Measurements from ENCODE around the gene RACK1.
A peak's percentile ranks its signal among the peaks of the same experiment; 100 is the strongest.

RACK1 gene

GRCh38 chr5:181255276-181255675 lies 11.6 kb upstream of the RACK1 start:
- Histone ChIP-seq H3K9me3 (replicated peaks in 1 of 2; ENCODE audit: control insufficient read depth in 2 of 2, insufficient read depth in 1 of 2, low read depth in 1 of 2, low read length in 2 of 2) (no peaks in the 10 kb centered on the region), H4K8ac (ENCODE audit: low read depth, low read length) (no peak overlapping the region), H3K18ac (ENCODE audit: low read length) (no peak overlapping the region), H2BK12ac (ENCODE audit: low read length) (no peak overlapping the region), H3K4me1 (ENCODE audit: control insufficient read depth in 2 of 2, insufficient read depth in 1 of 2, low read depth in 1 of 2, low read length in 2 of 2) (peaks cover 10 to 14% of the 10 kb centered on the region in 2 donors), H3K4me2 (ENCODE audit: insufficient read depth, low read length, poor library complexity, severe bottlenecking) (no peak overlapping the region), H3K4ac (ENCODE audit: low read length) (no peak overlapping the region), H3K9ac (ENCODE audit: low read depth, low read length, poor library complexity) (no peak overlapping the region), H3K4me3 (ENCODE audit: low read length in 2 of 2) (no peak overlapping the region), H3K27me3 (ENCODE audit: control insufficient read depth in 3 of 3, insufficient read depth in 3 of 3, low read depth in 1 of 3, low read length in 3 of 3) (no peaks in the 10 kb centered on the region), H2AK5ac (ENCODE audit: low read depth, low read length) (no peak overlapping the region), H3K79me1 (ENCODE audit: low read depth, low read length) (peaks cover 3% of the 10 kb centered on the region), H2BK120ac (ENCODE audit: low read depth, low read length) (no peak overlapping the region), H3K27ac (replicated peaks; ENCODE audit: low read length) (no peak overlapping the region), H3K23ac (ENCODE audit: low read depth, low read length, poor library complexity) (no peak overlapping the region), H2AFZ (ENCODE audit: low read length) (no peak overlapping the region), H4K91ac (ENCODE audit: low read depth, low read length, poor library complexity) (no peak overlapping the region), H2BK5ac (ENCODE audit: low read length) (no peak overlapping the region), H2BK15ac (ENCODE audit: low read length) (no peak overlapping the region), H3K14ac (ENCODE audit: low read length) (no peak overlapping the region), H3K36me3 (replicated peaks in 1 of 2; ENCODE audit: control insufficient read depth in 2 of 2, insufficient read depth in 2 of 2, low read length in 2 of 2) (peaks cover 21 to 78% of the 10 kb centered on the region in 2 donors)
- no CpG with 5 or more reads among the region's 1 CpG for WGBS, 2 donors (ENCODE audit: extremely low coverage in 2 of 2, insufficient read length in 2 of 2, insufficient replicate concordance in 1 of 2)
- no peak for DNase-seq (ENCODE audit: low spot score)

DNA sequence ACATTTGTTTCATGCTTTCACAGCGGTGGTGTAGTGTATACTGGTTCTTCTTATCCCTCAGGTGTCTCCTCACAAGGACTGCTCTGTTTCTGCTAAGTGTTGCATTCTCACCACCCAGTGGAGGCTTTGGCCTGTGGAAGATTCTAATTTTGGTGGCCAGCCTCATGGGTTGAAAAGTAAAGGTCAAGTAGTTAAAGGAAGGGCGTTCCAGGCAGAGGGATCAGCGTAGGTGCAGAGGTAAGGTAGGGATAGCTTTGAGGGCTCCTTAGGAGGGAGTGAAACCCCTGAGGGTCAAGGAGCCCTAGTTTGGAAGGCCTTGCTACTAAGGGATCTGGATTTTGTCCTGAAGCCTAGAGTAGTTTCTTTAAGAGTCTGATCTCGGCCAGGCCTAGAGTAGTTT lies 4.6 kb upstream of the RACK1 start:
- no peak for DNase-seq (ENCODE audit: low spot score)
- no peak overlapping the region for H2AK5ac ChIP-seq (ENCODE audit: low read depth, low read length)
- no CpG with 5 or more reads among the region's 4 CpGs for WGBS, 2 donors (ENCODE audit: extremely low coverage in 2 of 2, insufficient read length in 2 of 2, insufficient replicate concordance in 1 of 2)
- H2BK15ac ChIP-seq (ENCODE audit: low read length) = no peak overlapping the region
- no peak overlapping the region for H2BK120ac ChIP-seq (ENCODE audit: low read depth, low read length)
- H3K79me1 ChIP-seq (ENCODE audit: low read depth, low read length) = peaks cover 2% of the 10 kb centered on the region
- H3K4me2 ChIP-seq (ENCODE audit: insufficient read depth, low read length, poor library complexity, severe bottlenecking) = peak overlapping the region; percentile 62
- no peak overlapping the region for H3K4ac ChIP-seq (ENCODE audit: low read length)
- H3K4me1 ChIP-seq (ENCODE audit: control insufficient read depth in 2 of 2, insufficient read depth in 1 of 2, low read depth in 1 of 2, low read length in 2 of 2) = peaks cover 11 to 12% of the 10 kb centered on the region in 2 donors
- peak overlapping the region; percentile 37 for H3K9ac ChIP-seq (ENCODE audit: low read depth, low read length, poor library complexity)
- H3K18ac ChIP-seq (ENCODE audit: low read length) = no peak overlapping the region
- H3K27me3 ChIP-seq (ENCODE audit: control insufficient read depth in 3 of 3, insufficient read depth in 3 of 3, low read depth in 1 of 3, low read length in 3 of 3) = no peaks in the 10 kb centered on the region
- H2AFZ ChIP-seq (ENCODE audit: low read length) = no peak overlapping the region
- peak overlapping the region; percentile 78 to 96 for H3K4me3 ChIP-seq (ENCODE audit: low read length in 2 of 2)
- no peak overlapping the region for H3K23ac ChIP-seq (ENCODE audit: low read depth, low read length, poor library complexity)
- H2BK12ac ChIP-seq (ENCODE audit: low read length) = no peak overlapping the region
- no peak overlapping the region for H4K91ac ChIP-seq (ENCODE audit: low read depth, low read length, poor library complexity)
- H3K27ac ChIP-seq (replicated peaks; ENCODE audit: low read length) = no peak overlapping the region
- H3K36me3 ChIP-seq (replicated peaks in 1 of 2; ENCODE audit: control insufficient read depth in 2 of 2, insufficient read depth in 2 of 2, low read length in 2 of 2) = peaks cover 10 to 47% of the 10 kb centered on the region in 2 donors
- no peaks in the 10 kb centered on the region for H3K9me3 ChIP-seq (replicated peaks in 1 of 2; ENCODE audit: control insufficient read depth in 2 of 2, insufficient read depth in 1 of 2, low read depth in 1 of 2, low read length in 2 of 2)
- no peak overlapping the region for H2BK5ac ChIP-seq (ENCODE audit: low read length)
- H4K8ac ChIP-seq (ENCODE audit: low read depth, low read length) = no peak overlapping the region
- no peak overlapping the region for H3K14ac ChIP-seq (ENCODE audit: low read length)

DNA sequence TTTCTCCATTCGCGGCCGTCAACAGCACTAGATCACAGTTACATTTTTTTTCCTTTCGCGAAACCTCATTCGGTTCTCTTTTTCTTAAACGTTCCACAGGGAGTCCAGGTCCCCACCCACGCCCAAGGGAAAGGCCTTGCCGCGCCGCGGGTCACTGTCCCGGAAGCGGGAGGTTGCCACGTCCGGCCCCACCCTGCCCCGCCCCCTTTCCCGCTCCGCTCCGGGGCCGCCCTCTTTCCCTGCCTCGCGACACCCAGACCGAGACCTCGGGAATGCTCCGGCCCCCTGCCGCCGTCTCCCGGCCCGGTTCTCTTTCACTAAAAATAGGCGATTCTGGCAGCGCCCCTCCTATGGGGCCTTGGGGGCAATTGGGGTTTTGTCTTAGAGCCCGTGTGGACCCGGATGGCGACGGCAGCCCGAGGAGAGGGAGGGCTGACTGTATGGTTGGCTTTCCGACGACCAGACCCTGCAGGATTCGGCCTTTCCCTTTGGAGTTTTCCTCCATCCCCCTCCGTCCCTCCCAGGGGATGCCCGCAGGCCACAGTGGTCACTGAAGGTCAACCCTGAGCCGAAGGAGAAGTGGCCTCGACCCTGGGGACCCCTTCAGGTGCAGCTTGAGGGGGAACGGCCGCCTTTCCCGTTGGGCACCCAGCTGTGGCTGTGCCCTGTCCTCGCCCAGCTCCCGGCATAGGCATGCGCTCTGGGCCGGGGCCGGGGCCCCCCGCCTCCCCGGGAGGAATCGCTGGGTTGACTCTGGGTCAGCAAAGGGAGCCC lies 2.8 kb upstream of the RACK1 start:
- Histone ChIP-seq H2BK5ac (ENCODE audit: low read length) (peak overlapping the region; percentile 83), H3K9me3 (replicated peaks in 1 of 2; ENCODE audit: control insufficient read depth in 2 of 2, insufficient read depth in 1 of 2, low read depth in 1 of 2, low read length in 2 of 2) (no peaks in the 10 kb centered on the region), H2BK15ac (ENCODE audit: low read length) (peak overlapping the region; percentile 83), H3K36me3 (replicated peaks in 1 of 2; ENCODE audit: control insufficient read depth in 2 of 2, insufficient read depth in 2 of 2, low read length in 2 of 2) (peaks cover 16 to 48% of the 10 kb centered on the region in 2 donors), H3K14ac (ENCODE audit: low read length) (peak overlapping the region; percentile 41), H3K27me3 (ENCODE audit: control insufficient read depth in 3 of 3, insufficient read depth in 3 of 3, low read depth in 1 of 3, low read length in 3 of 3) (no peaks in the 10 kb centered on the region), H4K8ac (ENCODE audit: low read depth, low read length) (peak overlapping the region; percentile 97), H3K27ac (replicated peaks; ENCODE audit: low read length) (peak overlapping the region; percentile 89), H3K23ac (ENCODE audit: low read depth, low read length, poor library complexity) (peak overlapping the region; percentile 16), H2AK5ac (ENCODE audit: low read depth, low read length) (peak overlapping the region; percentile 95), H2AFZ (ENCODE audit: low read length) (peak overlapping the region; percentile 89), H4K91ac (ENCODE audit: low read depth, low read length, poor library complexity) (peak overlapping the region; percentile 56), H3K79me1 (ENCODE audit: low read depth, low read length) (peaks cover under 1% of the 10 kb centered on the region), H3K4ac (ENCODE audit: low read length) (peak overlapping the region; percentile 69), H2BK120ac (ENCODE audit: low read depth, low read length) (peak overlapping the region; percentile 64), H2BK12ac (ENCODE audit: low read length) (no peak overlapping the region), H3K18ac (ENCODE audit: low read length) (peak overlapping the region; percentile 98), H3K4me1 (ENCODE audit: control insufficient read depth in 2 of 2, insufficient read depth in 1 of 2, low read depth in 1 of 2, low read length in 2 of 2) (peaks cover 20% of the 10 kb centered on the region in 2 donors), H3K4me3 (ENCODE audit: low read length in 2 of 2) (peak overlapping the region; percentile 96 to 99), H3K4me2 (ENCODE audit: insufficient read depth, low read length, poor library complexity, severe bottlenecking) (peak overlapping the region; percentile 92), H3K9ac (ENCODE audit: low read depth, low read length, poor library complexity) (peak overlapping the region; percentile 99)
- peak; percentile 68 for DNase-seq (ENCODE audit: low spot score)
- WGBS, 2 donors (ENCODE audit: extremely low coverage in 2 of 2, insufficient read length in 2 of 2, insufficient replicate concordance in 1 of 2) = no CpG with 5 or more reads among the region's 55 CpGs

DNA sequence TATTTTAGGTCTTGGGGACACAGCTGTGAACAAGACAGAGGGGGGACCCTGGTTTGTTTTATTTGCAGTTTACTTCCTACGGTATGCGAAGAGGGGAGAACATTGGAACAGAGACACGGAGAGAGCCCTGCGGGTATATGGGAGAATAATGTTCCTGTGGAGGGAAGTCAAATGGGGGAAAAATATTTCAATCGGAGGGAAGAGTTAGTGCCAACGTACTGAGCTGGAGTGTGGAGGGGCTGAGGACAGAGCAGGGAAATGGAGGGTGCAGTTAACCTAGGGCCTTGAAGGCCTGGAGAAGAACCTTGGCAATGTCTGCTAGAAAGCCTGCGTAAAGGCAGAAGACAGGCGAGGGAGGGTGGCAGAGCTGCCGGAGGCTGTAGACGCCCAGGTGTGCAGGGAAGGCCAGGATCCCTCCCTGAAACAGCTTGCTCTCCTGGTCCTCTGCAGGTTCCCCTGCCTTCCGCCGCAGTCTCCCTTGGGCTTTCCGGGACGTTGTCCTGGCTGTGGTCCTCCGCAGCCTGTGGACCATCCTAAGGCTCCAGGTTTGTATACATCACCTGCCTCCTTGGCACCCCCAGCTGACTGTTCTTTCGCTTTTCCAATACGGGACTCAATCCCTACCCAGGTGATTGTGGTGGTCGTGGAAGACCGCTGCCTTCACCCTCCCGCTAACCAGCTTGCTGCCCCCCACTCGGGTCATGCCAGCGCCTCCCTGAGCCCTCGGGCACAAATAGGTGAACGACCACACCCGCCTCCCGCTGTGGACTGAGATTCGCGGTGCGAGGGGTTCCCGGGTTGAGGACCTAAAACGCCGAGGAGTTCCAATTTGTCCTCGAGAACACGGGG lies 1.9 kb upstream of the RACK1 start:
- peaks cover 21 to 22% of the 10 kb centered on the region in 2 donors for H3K4me1 ChIP-seq (ENCODE audit: control insufficient read depth in 2 of 2, insufficient read depth in 1 of 2, low read depth in 1 of 2, low read length in 2 of 2)
- peak overlapping the region; percentile 16 for H3K23ac ChIP-seq (ENCODE audit: low read depth, low read length, poor library complexity)
- H4K91ac ChIP-seq (ENCODE audit: low read depth, low read length, poor library complexity) = peak overlapping the region; percentile 56
- no peak overlapping the region for H2BK120ac ChIP-seq (ENCODE audit: low read depth, low read length)
- H2BK5ac ChIP-seq (ENCODE audit: low read length) = peak overlapping the region; percentile 83
- no peaks in the 10 kb centered on the region for H3K9me3 ChIP-seq (replicated peaks in 1 of 2; ENCODE audit: control insufficient read depth in 2 of 2, insufficient read depth in 1 of 2, low read depth in 1 of 2, low read length in 2 of 2)
- H3K79me1 ChIP-seq (ENCODE audit: low read depth, low read length) = peaks cover 3% of the 10 kb centered on the region
- peak overlapping the region; percentile 69 for H3K4me2 ChIP-seq (ENCODE audit: insufficient read depth, low read length, poor library complexity, severe bottlenecking)
- peak overlapping the region; percentile 83 for H2BK15ac ChIP-seq (ENCODE audit: low read length)
- peak overlapping the region; percentile 61 for H3K4ac ChIP-seq (ENCODE audit: low read length)
- H3K9ac ChIP-seq (ENCODE audit: low read depth, low read length, poor library complexity) = peak overlapping the region; percentile 86
- H3K18ac ChIP-seq (ENCODE audit: low read length) = peak overlapping the region; percentile 84
- H3K27me3 ChIP-seq (ENCODE audit: control insufficient read depth in 3 of 3, insufficient read depth in 3 of 3, low read depth in 1 of 3, low read length in 3 of 3) = no peaks in the 10 kb centered on the region
- peak overlapping the region; percentile 88 for H2AK5ac ChIP-seq (ENCODE audit: low read depth, low read length)
- peak overlapping the region; percentile 85 to 96 for H3K4me3 ChIP-seq (ENCODE audit: low read length in 2 of 2)
- no peak for DNase-seq (ENCODE audit: low spot score)
- H2BK12ac ChIP-seq (ENCODE audit: low read length) = no peak overlapping the region
- H3K36me3 ChIP-seq (replicated peaks in 1 of 2; ENCODE audit: control insufficient read depth in 2 of 2, insufficient read depth in 2 of 2, low read length in 2 of 2) = peaks cover 21 to 50% of the 10 kb centered on the region in 2 donors
- peak overlapping the region; percentile 54 for H3K27ac ChIP-seq (replicated peaks; ENCODE audit: low read length)
- H4K8ac ChIP-seq (ENCODE audit: low read depth, low read length) = no peak overlapping the region
- peak overlapping the region; percentile 89 for H2AFZ ChIP-seq (ENCODE audit: low read length)
- no peak overlapping the region for H3K14ac ChIP-seq (ENCODE audit: low read length)
- WGBS, 2 donors (ENCODE audit: extremely low coverage in 2 of 2, insufficient read length in 2 of 2, insufficient replicate concordance in 1 of 2) = no CpG with 5 or more reads among the region's 34 CpGs

Data from neuronal stem cell (in vitro differentiated cells).